HL-60 (cell line): ENCODE measurements around the gene AQP6.

Experiments used
- DNase-seq, 2 experiments: peaks; one replicate each; pipeline ENCODE4 v3.0.0-alpha.2; 2010 to 2020; ENCODE audit warnings: low read depth in 1 of 2, low spot score in 1 of 2
- H3K27ac ChIP-seq: fragments of 250-450 bp; sonication (Bioruptor Pico); replicated peaks from 2 replicates; pipeline ENCODE4 v1.5.1; 2020; ENCODE audit warnings: mild to moderate bottlenecking, moderate library complexity
- H3K27me3 ChIP-seq: fragments of 250-450 bp; sonication (Bioruptor Pico); 2 replicates; pipeline ENCODE4 v1.5.1; 2021; ENCODE audit warnings: mild to moderate bottlenecking, moderate library complexity; ENCODE audit not compliant: insufficient read depth, poor library complexity, severe bottlenecking
- H3K4me3 ChIP-seq: replicated peaks from 2 replicates; pipeline ENCODE4 v1.5.1; 2011; ENCODE audit warnings: mild to moderate bottlenecking, control low read depth, low read length; ENCODE audit not compliant: insufficient read depth
- CTCF ChIP-seq: IDR thresholded peaks from one replicate; pipeline ENCODE4 v1.5.1; 2011; ENCODE audit warnings: low read length, control low read depth, inconsistent platforms; ENCODE audit not compliant: insufficient read depth
- GABPA ChIP-seq: IDR thresholded peaks from 2 replicates; pipeline ENCODE4 v1.6.1; 2012; ENCODE audit warnings: low read depth
- POLR2AphosphoS5 ChIP-seq: IDR thresholded peaks from 2 replicates; pipeline ENCODE4 v1.6.1; 2012; ENCODE audit warnings: low read depth
- REST ChIP-seq: IDR thresholded peaks from 2 replicates; pipeline ENCODE4 v1.6.1; 2012; ENCODE audit warnings: low read depth; ENCODE audit not compliant: insufficient replicate concordance
- SPI1 ChIP-seq: IDR thresholded peaks from 2 replicates; pipeline ENCODE4 v1.6.1; 2012; ENCODE audit warnings: low read depth, mild to moderate bottlenecking, borderline replicate concordance

The AQP6 gene

GRCh38 chr12:49924628-49925246, 48.0 kb upstream of the AQP6 start:
- no peak for DNase-seq
- TF ChIP-seq CTCF = no peak
- no peak for TF ChIP-seq GABPA

GRCh38 chr12:49925433-49926204, 47.1 kb upstream of the AQP6 start:
- Histone ChIP-seq H3K27me3 (no peaks in the 10 kb centered on the region), H3K4me3 (no peak overlapping the region), H3K27ac (no peak overlapping the region)
- TF ChIP-seq GABPA = no peak
- TF ChIP-seq REST = no peak
- no peak for TF ChIP-seq CTCF
- no peak for TF ChIP-seq SPI1
- TF ChIP-seq POLR2AphosphoS5 = no peak
- no peak for DNase-seq

More at GRCh38 chr12:49924628-49925246, 48.0 kb upstream of the AQP6 start:
- H3K27me3 ChIP-seq = no peaks in the 10 kb centered on the region
- H3K4me3 ChIP-seq = no peak overlapping the region
- no peak overlapping the region for H3K27ac ChIP-seq

GRCh38 chr12:49928471-49928870, 44.3 kb upstream of the AQP6 start:
- TF ChIP-seq REST (no peak), CTCF (no peak)
- DNase-seq = no peak
- H3K4me3 ChIP-seq = no peak overlapping the region
- no peak overlapping the region for H3K27ac ChIP-seq
- no peaks in the 10 kb centered on the region for H3K27me3 ChIP-seq

- Histone ChIP-seq H3K27ac (no peak overlapping the region), H3K4me3 (no peak overlapping the region), H3K27me3 (no peaks in the 10 kb centered on the region)
- no peak for DNase-seq
- TF ChIP-seq GABPA (no peak), POLR2AphosphoS5 (no peak), CTCF (no peak), REST (no peak), SPI1 (no peak)
Measured at GRCh38 chr12:49929581-49929980, 43.2 kb upstream of the AQP6 start.
